ENCODE data around the gene POLR2J.
"Not testable (repeated sequence)": the region's sequence is repeated elsewhere in the genome, so short reads cannot be mapped to it uniquely, and the experiment has no call there.

DNA sequence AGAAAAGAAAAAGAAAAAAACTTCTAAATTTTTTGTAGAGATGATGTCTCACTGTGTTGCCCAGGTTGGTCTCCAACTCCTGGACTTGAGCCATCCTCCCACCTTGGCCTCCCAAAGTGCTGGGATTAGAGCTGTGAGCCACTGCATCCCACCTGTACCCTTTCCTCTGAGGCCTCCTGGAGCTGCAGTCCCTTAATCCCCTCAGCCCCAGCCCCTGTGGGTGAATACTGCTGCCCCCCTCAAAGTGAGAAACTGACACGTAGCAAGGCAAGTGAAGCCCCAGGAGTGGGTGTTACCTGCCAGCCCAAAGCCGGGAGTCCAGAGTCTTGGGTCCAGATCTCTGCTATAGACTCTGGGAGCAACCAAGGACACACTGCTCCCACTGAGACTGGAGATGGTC is 46.1 kb upstream of the POLR2J start:
- TF ChIP-seq CTCF, POLR2A (IDR thresholded peaks at IDR 0.05): not testable (repeated sequence)
